Upper lobe of left lung (tissue), 6 donors: ENCODE results near the gene OSBPL2. TPM values are rescaled to one million over a fixed set of nuclear protein-coding genes. Genes with fewer than 3 reads are reported as not detected.
A peak's percentile ranks its signal among the peaks of the same experiment; 100 is the strongest.

ENCODE experiments used
- ATAC-seq, 2 donors: fragments of 200-7000 bp; cut with Tn5 transposase; one replicate each; pipeline ENCODE4 v1.9.1; 2022; ENCODE audit warnings: mild to moderate bottlenecking in 2 of 2, moderate library complexity in 2 of 2; ENCODE audit not compliant: low FRiP score in 2 of 2
- DNase-seq, 2 donors: peaks; one replicate each; pipeline ENCODE4 v3.0.0-alpha.2; 2019 to 2020
- H3K27ac ChIP-seq, 4 donors: fragments of 200-600 bp; sonication (generic); one replicate each; pipeline ENCODE4 v1.5.1; 2016 to 2019
- H3K27me3 ChIP-seq, 4 donors: fragments of 200-600 bp; sonication (generic); one replicate each; pipeline ENCODE4 v1.5.1; 2017 to 2019
- H3K36me3 ChIP-seq, 4 donors: fragments of 200-600 bp; sonication (generic); one replicate each; pipeline ENCODE4 v1.5.1; 2016 to 2019
- H3K4me1 ChIP-seq, 4 donors: fragments of 200-600 bp; sonication (generic); one replicate each; pipeline ENCODE4 v1.5.1; 2018 to 2019
- H3K4me3 ChIP-seq, 4 donors: fragments of 200-600 bp; sonication (generic); one replicate each; pipeline ENCODE4 v1.5.1; 2017 to 2019; ENCODE audit warnings: mild to moderate bottlenecking in 2 of 4, moderate library complexity in 1 of 4
- H3K9me3 ChIP-seq, 4 donors: fragments of 200-600 bp; sonication (generic); one replicate each; pipeline ENCODE4 v1.5.1; 2018 to 2019
- EP300 ChIP-seq, 4 donors: sonication (generic); formaldehyde crosslinking; IDR thresholded peaks; one replicate each; pipeline ENCODE4 v1.5.1; 2017; ENCODE audit warnings: antibody characterized with exemption in 4 of 4, control low read depth in 2 of 4
- POLR2A ChIP-seq, 4 donors: fragments of 450-650 bp; IDR thresholded peaks; one replicate each; pipeline ENCODE4 v1.5.1; 2016 to 2017; ENCODE audit warnings: antibody characterized with exemption in 4 of 4, mild to moderate bottlenecking in 2 of 4
- POLR2AphosphoS5 ChIP-seq, 2 donors: sonication (generic); formaldehyde crosslinking; IDR thresholded peaks; one replicate each; pipeline ENCODE4 v1.5.1; 2017; ENCODE audit warnings: antibody characterized with exemption in 2 of 2
- WGBS, 2 donors: methylation state at CpG; one replicate each; pipeline ENCODE4 v1.1.5; 2017 to 2018; 5-methylcytosine and 5-hydroxymethylcytosine counted together
- total RNA-seq, 6 donors: library from RNA; depleted of rRNA in 4 of 6; stranded (reverse); fragments of >200 nt in 4 of 6; gene quantifications; one replicate each; pipeline versions ENCODE4 v1.1.0 to v1.2.1, GENCODE V29; 2016 to 2021
- TF ChIP-seq, protein P1 (sequence below), 6 experiments: fragments of 450-650 bp in 4 of 6; fragments of 200-600 bp in 2 of 6; sonication (generic) in 2 of 6; IDR thresholded peaks; one replicate each; pipeline ENCODE4 v1.5.1; 2016 to 2019; ENCODE audit warnings: antibody characterized with exemption in 6 of 6
- donor health status: DM: no; HTN: no; CAD: no; lungs with moderate emphysema.
- donor health status: DM: no; HTN: yes; CAD: no; lungs with severe emphysema.

Gene OSBPL2
- total RNA-seq, 6 donors from 2014 or later: 35.7 to 65.0 (median 48.0) TPM

- Histone ChIP-seq H3K36me3 (peaks cover 14 to 98% (median 70%) of the 10 kb centered on the region in 4 donors), H3K27ac (peak overlapping the region in 1 of 4 donors; percentile 21), H3K27me3 (no peaks in the 10 kb centered on the region), H3K4me3 (no peak overlapping the region), H3K4me1 (no peaks in the 10 kb centered on the region), H3K9me3 (no peaks in the 10 kb centered on the region)
- TF ChIP-seq, protein P1, sequence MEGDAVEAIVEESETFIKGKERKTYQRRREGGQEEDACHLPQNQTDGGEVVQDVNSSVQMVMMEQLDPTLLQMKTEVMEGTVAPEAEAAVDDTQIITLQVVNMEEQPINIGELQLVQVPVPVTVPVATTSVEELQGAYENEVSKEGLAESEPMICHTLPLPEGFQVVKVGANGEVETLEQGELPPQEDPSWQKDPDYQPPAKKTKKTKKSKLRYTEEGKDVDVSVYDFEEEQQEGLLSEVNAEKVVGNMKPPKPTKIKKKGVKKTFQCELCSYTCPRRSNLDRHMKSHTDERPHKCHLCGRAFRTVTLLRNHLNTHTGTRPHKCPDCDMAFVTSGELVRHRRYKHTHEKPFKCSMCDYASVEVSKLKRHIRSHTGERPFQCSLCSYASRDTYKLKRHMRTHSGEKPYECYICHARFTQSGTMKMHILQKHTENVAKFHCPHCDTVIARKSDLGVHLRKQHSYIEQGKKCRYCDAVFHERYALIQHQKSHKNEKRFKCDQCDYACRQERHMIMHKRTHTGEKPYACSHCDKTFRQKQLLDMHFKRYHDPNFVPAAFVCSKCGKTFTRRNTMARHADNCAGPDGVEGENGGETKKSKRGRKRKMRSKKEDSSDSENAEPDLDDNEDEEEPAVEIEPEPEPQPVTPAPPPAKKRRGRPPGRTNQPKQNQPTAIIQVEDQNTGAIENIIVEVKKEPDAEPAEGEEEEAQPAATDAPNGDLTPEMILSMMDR (IDR thresholded peaks at IDR 0.05): no peak
- TF ChIP-seq POLR2AphosphoS5 (IDR thresholded peaks at IDR 0.05): no peak
- no peak for TF ChIP-seq EP300 (IDR thresholded peaks at IDR 0.05)
- no peak for TF ChIP-seq POLR2A (IDR thresholded peaks at IDR 0.05)
- ATAC-seq: no peak
- DNase-seq: peak in 1 of 2 donors; percentile 80
- WGBS, 2 donors: 93 to 96% methylated on average over 49 to 53 of the region's 53 CpGs
These were observed 98.6 kb downstream of the OSBPL2 start for GRCh38 chr20:62336775-62337557.

DNA sequence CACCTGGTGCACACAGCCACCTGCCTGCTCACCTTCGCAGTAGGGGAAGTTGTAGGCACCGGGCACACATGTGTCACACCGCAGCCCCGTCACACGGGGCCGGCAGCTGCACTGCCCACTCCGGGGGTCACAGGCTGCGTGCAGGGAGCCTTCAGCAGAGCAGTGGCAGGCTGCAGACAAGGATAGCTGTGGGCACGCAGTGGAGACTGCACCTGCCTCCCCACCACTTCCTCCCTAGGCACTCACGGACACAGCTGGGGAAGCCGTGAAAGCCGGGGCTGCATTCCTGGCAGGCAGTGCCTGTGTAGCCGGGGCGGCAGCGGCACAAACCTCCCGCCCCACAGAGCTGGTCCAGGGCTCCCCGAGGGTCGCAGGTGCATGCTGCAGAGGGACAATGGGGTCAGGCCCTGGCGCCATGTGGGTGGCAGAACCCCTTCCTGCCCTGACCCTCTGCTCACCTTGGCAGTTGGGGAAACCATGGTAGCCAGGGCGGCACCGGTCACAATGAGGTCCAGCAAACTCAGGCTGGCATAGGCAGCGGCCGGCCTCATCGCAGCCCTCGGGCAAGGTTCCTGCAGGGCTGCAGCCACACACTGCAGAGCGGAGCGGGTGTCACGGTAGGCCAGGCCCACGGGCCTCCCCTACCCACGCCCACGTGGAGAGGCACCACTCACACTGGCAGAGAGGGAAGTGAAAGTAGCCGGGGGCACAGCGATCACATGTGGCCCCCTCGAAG lies 99.4 kb downstream of the OSBPL2 start:
- ATAC-seq (peak in 1 of 2 donors; percentile 7), DNase-seq (peak in 1 of 2 donors; percentile 82)
- Histone ChIP-seq H3K27ac (peak overlapping the region in 1 of 4 donors; percentile 21), H3K4me3 (no peak overlapping the region), H3K36me3 (peaks cover 10 to 98% (median 64%) of the 10 kb centered on the region in 4 donors), H3K4me1 (no peaks in the 10 kb centered on the region), H3K9me3 (no peaks in the 10 kb centered on the region), H3K27me3 (no peaks in the 10 kb centered on the region)
- 74% methylated on average over 24 of the region's 34 CpGs; no CpG with 5 or more reads in 1 of the 2 donors for WGBS, 2 donors
- no peak for TF ChIP-seq EP300 (IDR thresholded peaks at IDR 0.05)
- no peak for TF ChIP-seq POLR2A (IDR thresholded peaks at IDR 0.05)
- no peak for TF ChIP-seq POLR2AphosphoS5 (IDR thresholded peaks at IDR 0.05)
- TF ChIP-seq, protein P1 (IDR thresholded peaks at IDR 0.05): no peak

GRCh38 chr20:62338294-62338620 lies 99.9 kb downstream of the OSBPL2 start:
- DNase-seq (peak in 1 of 2 donors; percentile 80), ATAC-seq (no peak)
- peaks cover 10 to 98% (median 60%) of the 10 kb centered on the region in 4 donors for H3K36me3 ChIP-seq
- H3K27ac ChIP-seq: peak overlapping the region in 1 of 4 donors; percentile 21
- TF ChIP-seq EP300 (IDR thresholded peaks at IDR 0.05) (no peak), POLR2AphosphoS5 (IDR thresholded peaks at IDR 0.05) (no peak), POLR2A (IDR thresholded peaks at IDR 0.05) (no peak)
- TF ChIP-seq, protein P1 (IDR thresholded peaks at IDR 0.05): no peak
- WGBS, 2 donors: 95 to 96% methylated on average over 13 to 16 of the region's 16 CpGs
- H3K27me3 ChIP-seq: no peaks in the 10 kb centered on the region
- no peaks in the 10 kb centered on the region for H3K9me3 ChIP-seq
- H3K4me1 ChIP-seq: no peaks in the 10 kb centered on the region
- no peak overlapping the region for H3K4me3 ChIP-seq

GRCh38 chr20:62339647-62340062 lies 101.3 kb downstream of the OSBPL2 start:
- DNase-seq (no peak), ATAC-seq (no peak)
- Histone ChIP-seq H3K27ac (no peak overlapping the region), H3K4me1 (no peaks in the 10 kb centered on the region), H3K27me3 (no peaks in the 10 kb centered on the region), H3K4me3 (no peak overlapping the region), H3K36me3 (peaks cover 10 to 97% (median 48%) of the 10 kb centered on the region in 4 donors), H3K9me3 (no peaks in the 10 kb centered on the region)
- WGBS, 2 donors: 61 to 71% methylated on average over 13 to 14 of the region's 14 CpGs
- TF ChIP-seq, protein P1 (IDR thresholded peaks at IDR 0.05): no peak
- no peak for TF ChIP-seq EP300 (IDR thresholded peaks at IDR 0.05)
- TF ChIP-seq POLR2A (IDR thresholded peaks at IDR 0.05): no peak
- no peak for TF ChIP-seq POLR2AphosphoS5 (IDR thresholded peaks at IDR 0.05)
